ENCODE results near the gene ZNF862.
"Not testable (repeated sequence)": the region's sequence is repeated elsewhere in the genome, so short reads cannot be mapped to it uniquely, and the experiment has no call there.

Gene ZNF862

DNA sequence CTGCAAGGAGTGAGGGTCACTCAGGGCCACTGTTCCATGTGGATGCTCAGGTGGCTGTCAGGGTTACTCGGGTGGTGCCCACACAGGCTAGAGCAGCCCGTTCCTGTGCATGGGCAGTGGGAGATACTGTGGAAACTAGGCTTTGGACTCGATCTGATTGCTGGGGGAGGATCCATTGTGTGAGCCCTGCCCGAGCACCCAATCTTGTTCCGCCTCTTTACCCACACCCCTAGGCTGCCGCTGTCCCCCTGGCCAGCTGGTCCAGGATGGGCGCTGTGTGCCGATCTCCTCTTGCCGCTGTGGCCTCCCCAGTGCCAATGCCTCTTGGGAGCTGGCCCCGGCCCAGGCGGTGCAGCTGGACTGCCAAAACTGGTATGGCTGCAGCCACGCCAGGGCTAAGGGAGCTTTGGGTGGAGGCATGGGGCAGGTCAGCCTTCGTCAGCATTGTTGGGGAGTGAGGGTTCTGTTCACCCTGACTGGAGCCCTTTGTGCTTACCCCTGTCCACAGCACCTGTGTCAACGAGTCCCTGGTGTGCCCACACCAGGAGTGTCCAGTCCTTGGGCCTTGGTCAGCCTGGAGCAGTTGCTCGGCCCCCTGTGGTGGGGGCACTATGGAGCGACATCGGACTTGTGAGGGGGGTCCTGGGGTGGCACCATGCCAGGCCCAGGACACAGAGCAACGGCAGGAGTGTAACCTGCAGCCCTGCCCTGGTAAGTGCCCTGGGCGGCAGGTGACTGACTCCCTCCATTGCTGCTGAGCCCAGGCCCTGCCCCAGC lies 12.4 kb upstream of the ZNF862 start:
- DNase-seq: no peak

DNA sequence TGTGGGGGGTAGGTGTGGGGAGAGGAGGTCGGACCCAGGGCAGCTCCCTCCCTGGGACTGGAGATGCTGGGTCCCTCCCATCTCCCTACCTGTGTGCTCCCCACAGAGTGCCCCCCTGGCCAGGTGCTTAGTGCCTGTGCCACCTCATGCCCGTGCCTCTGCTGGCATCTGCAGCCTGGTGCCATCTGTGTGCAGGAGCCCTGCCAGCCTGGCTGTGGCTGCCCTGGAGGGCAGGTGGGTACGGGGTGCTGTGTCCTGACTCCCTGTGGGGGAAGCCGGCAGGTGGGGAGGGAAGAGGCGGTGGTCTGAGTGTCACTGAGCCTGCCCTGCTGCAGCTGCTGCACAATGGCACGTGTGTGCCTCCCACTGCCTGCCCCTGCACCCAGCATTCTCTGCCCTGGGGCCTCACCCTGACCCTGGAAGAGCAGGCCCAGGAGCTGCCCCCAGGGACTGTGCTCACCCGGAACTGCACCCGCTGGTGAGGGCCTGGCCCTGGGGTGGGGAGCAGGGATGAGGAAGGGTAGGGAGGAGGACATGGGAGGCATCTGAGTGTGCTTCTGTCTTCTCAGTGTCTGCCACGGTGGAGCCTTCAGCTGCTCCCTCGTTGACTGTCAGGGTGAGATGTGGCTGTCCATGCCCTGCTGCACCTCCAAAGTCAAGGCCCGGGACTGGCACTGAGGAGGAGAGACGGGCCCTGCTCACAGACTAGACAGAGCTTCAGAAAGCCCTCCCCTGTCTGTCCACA lies 11.7 kb upstream of the ZNF862 start:
- no peak for DNase-seq

DNA sequence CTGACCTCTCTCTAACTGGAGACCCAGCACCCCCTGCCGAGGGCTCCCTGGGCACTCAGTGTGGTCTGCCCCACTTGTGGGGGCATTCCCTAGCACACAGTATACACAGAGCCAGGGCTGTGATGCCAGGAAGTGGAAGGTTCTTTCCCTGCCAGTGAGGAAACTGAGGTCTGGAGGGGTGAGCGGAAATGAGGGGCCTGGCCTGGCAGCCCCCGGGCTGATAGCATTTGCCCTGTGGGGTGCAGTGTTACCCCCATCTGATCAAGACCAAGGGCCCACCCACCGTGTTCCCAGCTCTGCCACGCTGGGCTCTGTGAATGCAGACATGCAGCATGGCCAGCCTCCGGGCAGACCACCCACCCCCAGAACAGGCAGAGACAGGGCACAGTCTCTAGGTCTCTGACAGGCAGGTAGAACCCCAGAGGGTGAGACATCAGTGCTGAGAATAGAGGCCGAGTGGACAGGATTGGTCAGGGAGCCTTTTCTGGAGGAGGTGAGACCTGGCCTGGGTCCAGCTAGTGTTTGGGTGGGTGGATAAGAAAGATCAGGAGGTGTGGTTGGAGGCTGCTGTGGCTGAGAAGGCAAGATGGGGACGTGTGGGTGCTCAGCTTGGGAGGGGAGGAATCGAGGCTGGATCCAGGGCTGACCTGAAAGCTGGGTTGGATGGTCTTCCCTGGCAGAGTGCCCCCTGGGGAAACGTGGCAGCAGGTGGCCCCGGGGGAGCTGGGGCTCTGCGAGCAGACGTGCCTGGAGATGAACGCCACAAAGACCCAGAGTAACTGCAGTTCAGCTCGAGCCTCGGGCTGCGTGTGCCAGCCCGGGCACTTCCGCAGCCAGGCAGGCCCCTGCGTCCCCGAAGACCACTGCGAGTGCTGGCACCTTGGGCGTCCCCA lies 10.8 kb upstream of the ZNF862 start:
- no peak for DNase-seq

DNA sequence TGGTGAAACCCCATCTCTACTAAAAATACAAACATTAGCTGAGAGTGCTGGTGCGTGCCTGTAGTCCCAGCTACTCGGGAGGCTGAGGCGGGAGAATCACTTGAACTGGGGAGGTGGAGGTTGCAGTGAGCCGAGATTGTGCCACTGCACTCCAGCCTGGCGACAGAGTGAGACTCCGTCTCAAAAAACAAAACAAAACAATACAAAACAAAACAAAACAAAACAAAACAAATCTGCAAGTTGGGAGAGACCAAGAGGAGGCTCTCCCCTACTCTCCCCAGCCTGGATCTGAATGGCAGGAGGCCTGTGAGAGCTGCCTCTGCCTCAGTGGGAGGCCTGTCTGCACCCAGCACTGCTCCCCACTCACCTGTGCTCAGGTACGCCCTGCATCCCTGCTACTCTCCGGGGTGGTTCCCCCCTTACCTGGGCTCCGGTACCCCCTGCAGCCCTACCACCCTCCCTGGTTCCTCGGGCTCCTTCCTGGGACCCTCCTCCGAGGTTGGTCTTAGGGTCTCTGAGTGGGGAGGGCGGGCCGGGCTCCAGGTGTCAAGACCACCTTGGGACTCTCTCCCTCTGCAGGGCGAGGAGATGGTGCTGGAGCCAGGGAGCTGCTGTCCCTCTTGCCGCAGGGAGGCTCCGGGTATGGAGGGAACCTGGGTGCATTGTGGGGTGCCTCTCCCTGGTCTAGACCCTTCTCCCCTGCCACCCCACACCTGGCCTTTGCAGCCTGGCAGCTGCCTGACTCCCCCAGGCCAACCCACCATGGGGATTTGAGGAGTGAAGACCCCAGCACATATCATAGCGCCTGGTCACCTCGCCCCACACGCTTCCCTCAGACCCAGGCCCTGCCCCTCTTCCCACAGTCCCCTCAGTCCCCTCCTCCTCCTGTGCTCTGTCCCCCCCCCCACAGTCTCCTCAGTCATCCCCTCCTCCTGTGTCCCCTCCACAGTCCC lies 9.5 kb upstream of the ZNF862 start:
- no peak for DNase-seq

DNA sequence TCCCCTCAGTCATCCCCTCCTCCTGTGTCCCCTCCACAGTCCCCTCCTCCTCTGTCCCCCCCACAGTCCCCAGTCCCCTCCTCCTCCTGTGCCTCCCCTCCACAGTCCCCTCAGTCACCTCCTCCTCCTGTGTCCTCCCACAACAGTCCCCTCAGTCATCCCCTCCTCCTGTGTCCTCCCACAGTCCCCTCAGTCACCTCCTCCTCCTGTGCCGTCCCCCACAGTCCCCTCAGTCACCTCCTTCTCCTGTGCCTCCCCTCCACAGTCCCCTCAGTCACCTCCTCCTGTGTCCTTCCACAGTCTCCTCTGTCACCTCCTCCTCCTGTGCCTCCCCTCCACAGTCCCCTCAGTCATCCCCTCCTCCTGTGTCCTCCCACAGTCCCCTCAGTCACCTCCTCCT lies 7.6 kb upstream of the ZNF862 start:
- not testable (repeated sequence) for DNase-seq

DNA sequence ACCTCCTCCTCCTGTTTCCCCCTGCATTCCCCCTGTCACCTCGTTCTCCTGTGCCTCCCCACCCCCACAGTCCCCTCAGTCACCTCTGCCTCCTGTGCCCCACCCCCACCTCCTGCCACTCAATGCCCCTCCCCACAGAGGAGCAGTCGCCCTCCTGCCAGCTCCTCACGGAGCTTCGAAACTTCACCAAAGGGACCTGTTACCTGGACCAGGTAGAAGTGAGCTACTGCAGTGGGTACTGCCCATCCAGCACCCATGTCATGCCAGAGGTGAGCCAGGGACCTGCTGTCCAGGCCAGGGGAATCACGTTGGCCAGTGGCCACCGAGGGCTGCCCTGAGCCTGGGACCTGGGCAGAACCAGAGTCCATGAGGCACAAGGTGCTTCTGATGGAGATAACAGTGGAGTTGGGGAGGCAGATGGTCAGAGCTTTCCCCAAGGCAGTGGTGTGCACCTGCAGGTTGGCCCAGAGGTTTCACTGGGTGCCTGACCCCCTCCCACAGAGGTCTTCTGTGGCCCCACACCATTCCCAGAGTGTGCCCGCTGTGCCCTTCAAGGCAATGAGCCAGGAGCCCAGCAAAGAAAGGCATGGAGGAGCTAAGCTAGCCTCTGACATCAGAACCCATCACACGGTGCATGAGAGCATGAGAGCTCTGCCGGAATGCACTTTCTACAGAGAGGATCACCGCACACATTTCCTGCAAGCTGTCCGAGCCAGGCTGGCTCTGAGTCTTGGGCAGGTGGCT lies 7.0 kb upstream of the ZNF862 start:
- DNase-seq: no peak

DNA sequence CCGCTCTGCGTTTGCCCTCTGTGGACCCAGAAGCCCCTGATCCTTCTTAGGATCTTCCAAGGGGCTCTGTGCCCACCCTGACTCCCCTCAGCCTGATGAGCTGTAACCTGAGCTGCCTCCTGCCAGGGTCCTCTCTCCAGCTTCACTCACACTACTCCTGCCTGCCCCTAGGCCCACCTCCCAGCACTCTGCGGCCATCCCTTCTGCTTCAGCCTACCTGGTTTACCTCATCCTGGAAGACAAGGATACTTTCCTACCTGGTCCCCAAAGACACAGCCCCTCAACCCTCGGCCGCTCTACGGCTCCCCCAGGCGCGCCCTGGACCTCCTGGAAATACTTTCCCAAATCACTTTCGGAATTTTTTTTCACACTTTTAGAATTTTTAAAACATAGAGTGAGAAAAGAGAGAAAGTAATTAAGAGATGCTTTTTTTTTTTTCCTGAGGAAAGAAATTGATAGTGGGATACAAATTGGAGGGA lies 6.4 kb upstream of the ZNF862 start:
- no peak for DNase-seq

DNA sequence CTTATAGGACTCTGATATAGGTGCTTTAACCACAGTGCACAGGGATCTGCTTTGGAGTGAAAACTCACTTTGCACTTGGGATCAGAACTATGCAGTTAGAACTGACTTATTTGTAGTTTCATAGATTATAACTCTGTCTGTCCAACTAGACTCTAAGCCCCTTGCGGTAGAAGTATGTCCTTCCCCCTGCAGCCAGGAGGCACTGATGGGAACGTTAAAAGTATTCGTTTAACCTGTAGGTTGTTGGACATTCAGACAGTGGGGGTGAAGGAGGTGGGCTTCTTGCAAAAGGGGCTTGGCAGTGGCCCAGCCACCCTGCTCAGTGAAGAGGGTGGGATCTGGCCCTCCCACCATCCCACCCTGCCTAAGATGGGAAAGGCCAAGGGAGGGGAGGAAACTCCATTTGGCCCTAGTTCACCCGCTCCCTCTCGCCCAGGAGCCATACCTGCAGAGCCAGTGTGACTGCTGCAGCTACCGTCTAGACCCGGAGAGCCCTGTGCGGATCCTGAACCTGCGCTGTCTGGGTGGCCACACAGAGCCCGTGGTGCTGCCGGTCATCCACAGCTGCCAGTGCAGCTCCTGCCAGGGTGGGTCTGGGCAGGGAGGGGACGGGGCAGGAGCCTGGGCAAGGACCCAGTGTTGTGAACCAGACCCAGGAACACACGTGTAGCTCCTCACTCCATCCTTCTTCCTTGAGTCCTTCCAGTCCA lies 5.7 kb upstream of the ZNF862 start:
- DNase-seq: no peak

DNA sequence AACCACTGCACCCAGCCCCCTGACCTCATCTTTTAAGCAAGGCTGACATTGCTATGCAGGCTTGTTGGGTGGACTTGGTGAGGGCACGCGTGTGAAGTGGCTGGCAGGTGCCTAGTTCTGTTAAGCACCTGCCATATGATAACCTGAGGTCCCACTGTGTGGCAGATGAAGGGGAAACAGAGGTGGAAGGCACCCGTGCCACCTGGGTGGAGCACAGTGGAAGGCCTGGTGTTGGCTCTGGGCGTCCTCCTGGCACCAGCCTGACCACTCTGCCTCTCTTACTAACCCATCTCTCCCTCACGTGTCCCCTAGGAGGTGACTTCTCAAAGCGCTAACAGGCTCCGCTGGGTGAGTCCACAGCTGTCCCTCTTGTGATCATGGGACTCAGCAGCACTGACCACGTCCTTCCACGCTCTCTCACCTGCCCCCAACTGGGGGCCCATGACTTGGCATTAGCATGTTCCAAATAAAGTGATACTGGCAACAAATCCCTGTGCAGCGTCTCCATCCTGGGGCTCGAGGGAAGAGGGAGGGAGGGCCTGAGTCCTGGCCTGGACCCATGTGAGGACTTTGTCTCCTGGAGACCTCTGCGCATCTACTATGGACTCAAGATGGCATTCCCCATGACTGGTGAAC lies 4.6 kb upstream of the ZNF862 start:
- DNase-seq: no peak

DNA sequence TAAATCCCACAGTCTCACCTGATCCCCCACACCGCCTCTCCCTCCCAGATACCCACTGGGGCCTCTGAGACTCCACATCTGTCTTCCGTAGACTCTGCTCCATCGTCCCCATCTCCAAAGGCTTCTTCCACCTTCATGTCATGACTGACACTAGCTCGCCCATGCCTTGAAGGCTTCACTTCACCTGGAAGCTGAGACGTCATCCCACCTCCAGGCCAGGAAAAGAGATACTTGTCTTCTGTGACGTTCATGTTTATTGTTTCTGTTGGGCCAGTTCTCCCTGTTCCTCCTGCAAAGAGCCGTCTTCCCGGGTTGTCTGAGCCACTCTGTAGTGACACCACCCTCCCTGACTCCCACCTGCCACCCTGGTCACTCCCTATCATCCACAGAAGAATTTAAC lies 3.6 kb upstream of the ZNF862 start:
- DNase-seq: no peak

DNA sequence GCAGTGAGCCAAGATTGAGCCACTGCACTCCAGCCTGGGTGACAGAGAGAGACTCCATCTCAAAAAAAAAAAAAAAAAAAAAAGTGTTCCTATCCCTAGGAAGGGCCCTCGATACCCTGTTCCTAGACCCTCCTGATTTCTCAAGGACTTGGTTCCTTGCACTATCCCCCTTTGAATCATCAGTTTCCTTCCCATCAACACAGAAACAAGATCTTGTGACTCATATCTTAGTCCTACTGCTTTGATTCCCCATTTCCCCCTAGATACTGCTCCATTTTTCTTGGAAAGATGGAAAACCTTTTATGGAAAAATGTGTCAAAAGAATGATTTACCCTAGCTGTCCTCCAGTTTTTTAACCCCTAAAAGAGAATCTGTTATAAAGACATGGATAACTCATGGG lies 1.7 kb upstream of the ZNF862 start:
- no peak for DNase-seq

DNA sequence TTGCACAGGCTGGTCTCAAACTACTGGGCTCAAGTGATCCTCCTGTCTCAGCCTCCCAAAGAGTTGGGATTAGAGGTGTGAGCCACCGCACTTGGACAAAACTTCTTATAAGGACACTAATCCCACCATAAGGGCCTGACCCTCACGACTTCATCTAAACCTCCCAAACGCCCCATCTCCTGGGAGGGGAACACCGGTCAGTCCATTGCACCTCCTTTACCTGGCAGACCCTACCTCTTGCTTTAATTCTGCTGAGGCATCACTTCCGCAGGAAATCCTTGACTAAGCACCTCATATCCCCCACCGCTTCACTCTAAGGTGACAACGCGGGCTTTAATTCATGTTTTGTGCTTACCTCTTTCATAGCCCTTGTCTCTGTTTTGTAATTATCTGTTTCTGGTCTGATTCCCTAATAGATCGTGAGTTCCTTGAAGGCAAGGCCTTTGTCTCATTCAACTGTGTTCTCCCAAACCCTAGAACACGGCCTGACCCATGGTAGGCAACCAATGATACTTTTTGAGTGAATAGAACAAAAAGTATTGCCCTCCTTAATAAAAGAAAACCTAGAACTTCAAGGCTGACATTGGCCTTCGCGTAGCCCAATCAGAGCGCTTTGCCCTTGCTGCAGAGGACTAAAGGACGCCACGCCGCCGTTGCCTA lies 481 bp upstream of the ZNF862 start:
- no peak for DNase-seq

DNA sequence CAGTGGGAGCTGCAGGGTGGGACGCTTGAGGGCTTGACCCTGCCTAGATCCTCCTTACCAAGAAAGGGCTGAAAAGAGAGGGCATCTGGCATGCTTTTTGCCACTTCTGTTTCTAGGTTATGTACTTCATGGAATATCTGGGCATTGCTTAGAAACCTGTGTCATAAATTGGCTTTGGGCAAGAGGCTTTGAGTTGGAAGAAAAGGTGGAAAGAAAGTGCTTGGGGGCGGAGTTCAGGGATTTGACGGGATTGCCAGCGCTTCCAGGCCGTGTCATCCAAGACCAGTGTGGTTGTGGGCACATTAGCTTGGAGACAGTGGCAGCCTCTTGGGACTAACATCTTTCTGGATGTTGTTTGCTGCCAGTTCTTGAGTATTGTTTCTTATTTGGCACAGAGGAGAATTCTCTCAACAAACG lies 825 bp downstream of the ZNF862 start:
- peak; percentile 6 for DNase-seq

DNA sequence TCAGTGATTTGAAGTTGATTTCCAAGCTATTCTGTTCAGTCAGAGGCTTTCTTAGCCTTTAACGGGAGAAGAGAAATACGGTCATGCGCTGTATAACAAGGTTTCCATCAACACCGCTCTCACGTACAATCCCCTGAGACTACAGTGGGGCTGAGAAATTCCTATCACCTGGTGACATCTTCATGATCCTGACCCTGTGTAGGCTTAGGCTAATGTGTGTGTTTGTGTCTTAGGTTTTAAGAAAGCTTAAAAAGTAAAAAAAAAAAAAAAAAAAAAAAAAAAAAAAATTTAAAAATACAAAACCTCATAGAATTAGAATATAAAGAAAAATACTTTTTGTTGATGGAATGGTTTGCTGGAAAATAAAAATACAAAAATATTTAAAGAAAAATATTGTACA lies 1.8 kb downstream of the ZNF862 start:
- no peak for DNase-seq

DNA sequence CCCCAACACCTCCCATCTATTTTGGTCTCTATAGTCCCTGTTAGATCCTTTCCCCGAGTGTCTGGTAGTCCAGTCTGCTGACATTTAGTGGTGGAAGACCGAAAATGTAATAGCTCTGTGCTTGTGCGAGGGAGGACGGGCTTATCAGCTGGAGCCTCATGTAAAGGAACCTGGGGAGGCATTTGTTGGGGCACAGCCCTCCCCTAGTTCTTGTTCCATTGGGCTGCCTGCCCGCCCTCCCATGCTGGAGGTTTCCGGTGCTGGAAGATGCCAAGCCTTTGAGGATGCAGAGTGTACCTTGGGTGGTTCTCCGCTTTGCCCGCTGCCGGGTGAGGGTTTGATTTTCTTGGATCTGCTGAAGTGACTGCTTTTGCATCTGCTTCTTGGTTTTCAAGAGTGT lies 5.4 kb downstream of the ZNF862 start:
- no peak for DNase-seq

DNA sequence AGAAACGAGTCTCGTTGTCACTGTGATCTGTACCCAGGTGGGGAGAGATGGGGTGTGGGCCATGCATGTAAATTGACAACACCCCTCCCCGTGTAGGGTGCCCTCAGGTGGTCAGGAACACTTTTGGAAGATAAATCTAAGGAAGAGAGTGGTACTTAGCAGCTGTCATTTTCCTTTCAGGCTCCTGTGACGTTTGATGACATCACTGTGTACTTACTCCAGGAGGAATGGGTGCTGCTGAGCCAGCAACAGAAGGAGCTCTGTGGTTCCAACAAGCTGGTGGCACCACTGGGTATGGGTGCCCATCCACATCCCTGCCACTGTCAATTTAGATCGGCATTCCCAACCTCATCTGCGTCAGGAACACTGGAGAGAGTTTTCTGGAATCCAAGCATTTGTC lies 6.3 kb downstream of the ZNF862 start:
- no peak for DNase-seq

DNA sequence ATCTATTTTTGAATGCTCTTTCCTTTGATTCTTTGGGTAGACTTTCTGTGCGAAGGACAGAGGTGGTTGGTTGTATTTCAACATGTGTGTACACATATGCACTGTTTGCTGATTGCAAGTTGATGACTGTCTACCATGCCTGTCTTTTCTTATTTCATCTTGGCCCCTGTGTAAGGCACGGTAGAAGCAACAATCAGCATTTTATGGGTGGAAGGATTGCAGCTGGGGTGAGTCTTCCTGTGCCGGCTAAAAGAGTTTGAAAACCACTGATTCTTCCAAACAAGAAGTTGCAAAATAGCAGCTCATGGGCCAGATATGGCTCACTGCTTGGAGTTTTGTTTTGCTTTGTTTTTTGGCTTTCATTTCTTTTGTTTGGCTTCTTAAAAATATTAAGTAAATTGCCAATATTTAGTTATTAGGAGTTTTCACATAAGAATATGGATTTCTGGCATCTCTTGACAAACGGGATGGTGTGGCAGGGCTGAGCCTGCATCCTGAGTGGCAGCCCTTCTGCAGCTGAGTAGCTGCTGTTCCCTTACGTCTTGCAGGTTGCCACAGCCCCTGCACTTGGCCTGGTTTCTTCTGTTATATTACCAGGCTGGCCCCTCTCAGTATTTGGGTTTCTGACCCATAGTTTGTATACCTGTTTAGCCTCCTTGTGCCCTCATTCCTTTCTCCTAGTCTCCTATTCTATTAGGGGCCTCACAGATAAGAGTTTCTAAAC lies 7.2 kb downstream of the ZNF862 start:
- DNase-seq: no peak

DNA sequence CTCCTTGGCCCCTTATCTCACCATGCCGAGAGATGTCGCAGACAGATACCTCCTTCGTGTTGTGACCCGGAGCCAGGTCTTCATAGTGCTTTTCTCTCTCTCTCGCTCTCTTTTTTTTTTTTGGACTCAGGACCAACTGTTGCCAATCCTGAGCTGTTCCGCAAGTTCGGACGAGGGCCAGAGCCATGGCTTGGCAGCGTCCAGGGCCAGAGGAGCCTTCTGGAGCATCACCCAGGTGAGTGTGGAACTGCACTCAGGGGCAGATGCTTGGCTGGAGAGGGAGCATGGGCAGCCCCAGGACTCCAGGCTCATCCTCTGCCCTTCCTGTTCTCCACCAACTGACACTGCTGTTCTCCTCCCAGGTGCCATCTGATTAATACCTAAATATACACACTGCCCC lies 7.8 kb downstream of the ZNF862 start:
- no peak for DNase-seq

DNA sequence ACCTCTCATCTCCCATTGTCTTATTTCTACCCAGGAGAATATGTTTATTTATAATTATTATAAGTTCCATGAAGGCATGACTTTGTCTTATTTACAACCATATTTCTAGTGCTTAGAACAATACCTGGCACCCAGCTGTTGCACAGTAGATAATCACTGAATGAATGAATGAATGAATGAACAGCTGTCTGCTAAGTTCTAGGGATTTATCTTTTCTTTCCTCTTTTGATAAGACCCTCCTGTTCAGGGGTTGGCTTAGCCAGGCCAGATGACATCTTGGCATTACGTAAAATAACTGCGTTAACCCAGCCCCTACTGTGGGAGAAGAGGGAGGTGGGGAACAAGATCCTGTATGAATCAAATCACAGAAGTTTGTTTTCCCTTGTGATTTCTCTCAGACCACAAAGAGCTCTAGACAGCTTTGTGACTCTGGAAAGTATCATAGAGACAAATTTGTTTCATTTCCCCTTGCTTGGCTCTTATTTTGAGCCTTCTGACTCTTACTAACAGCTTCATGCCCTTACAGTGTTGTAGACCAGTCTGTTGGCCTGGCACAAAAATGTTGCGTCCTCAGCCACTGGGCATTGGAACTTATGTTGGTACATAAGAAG lies 8.4 kb downstream of the ZNF862 start:
- no peak for DNase-seq

All from SHP77 treated with DMSO at 0.1 percent for 48 hours (cell line).